Loucy (cell line): Measurements from ENCODE around the gene EDC3.

Experiments used
- CTCF ChIP-seq: fragments of 200-600 bp; sonication (generic); conservative IDR thresholded peaks from 2 replicates; pipeline ENCODE4 v1.5.1; 2014; ENCODE audit warnings: mild to moderate bottlenecking, antibody characterized with exemption, low read length
- EZH2phosphoT487 ChIP-seq: fragments of 200-600 bp; IDR thresholded peaks from 2 replicates; pipeline ENCODE4 v1.6.1; 2018; ENCODE audit warnings: antibody characterized with exemption, mild to moderate bottlenecking, moderate library complexity, borderline replicate concordance

GRCh38 chr15:74636984-74637383 is 58.8 kb downstream of the EDC3 start:
- no peak for TF ChIP-seq CTCF
- no peak for TF ChIP-seq EZH2phosphoT487
